K562 (cell line): Measurements from ENCODE around the gene USP5. TPM values are rescaled to one million over a fixed set of nuclear protein-coding genes. Genes with fewer than 3 reads are reported as not detected.
A peak's percentile ranks its signal among the peaks of the same experiment; 100 is the strongest.

Experiments used
- CBFA2T3 ChIP-seq: fragments of 450-650 bp; IDR thresholded peaks from 2 replicates; pipeline ENCODE4 v1.6.1; 2017
- DMBX1 ChIP-seq: fragments of 250-450 bp; sonication (Bioruptor Pico); IDR thresholded peaks from 2 replicates; pipeline ENCODE4 v1.8.0; 2022; ENCODE audit warnings: inconsistent platforms, mild to moderate bottlenecking, moderate library complexity, borderline replicate concordance
- EP400 ChIP-seq: fragments of 450-650 bp; IDR thresholded peaks from 2 replicates; pipeline ENCODE4 v1.6.1; 2017; ENCODE audit warnings: antibody characterized with exemption, mild to moderate bottlenecking, moderate library complexity
- L3MBTL2 ChIP-seq: fragments of 450-650 bp; IDR thresholded peaks from 2 replicates; pipeline ENCODE4 v1.6.1; 2016; ENCODE audit warnings: mild to moderate bottlenecking, moderate library complexity
- SMAD4 ChIP-seq: fragments of 250-450 bp; sonication (Bioruptor Pico); conservative IDR thresholded peaks from 2 replicates; pipeline ENCODE4 v1.8.0; 2021; ENCODE audit warnings: inconsistent platforms, mild to moderate bottlenecking, moderate library complexity
- polyA plus RNA-seq, 8 experiments: library from polyadenylated mRNA; depleted of rRNA in 4 of 8; stranded (reverse) in 5 of 8; unstranded in 3 of 8; fragments of >200 nt; fragmentation: Nextera tagmentation in 2 of 8; fragmentation: Illumina TruSeq in 1 of 8; extraction: Ambion mirVana in 2 of 8; extraction: Trizol in 1 of 8; gene quantifications; 2 replicates each; pipeline versions ENCODE4 v1.2.1 to v1.2.3, GENCODE V29; 2011 to 2014; ENCODE audit warnings: inconsistent platforms in 1 of 8, missing spikeins in 1 of 8
- total RNA-seq, 7 experiments: library from RNA; depleted of rRNA in 6 of 7; stranded (reverse); fragments of >200 nt in 6 of 7; fragmentation: Illumina TruSeq in 2 of 7; extraction: Trizol in 2 of 7; gene quantifications; 2 replicates each; pipeline versions ENCODE4 v1.2.1 to v1.2.3, GENCODE V29; 2011 to 2021; ENCODE audit warnings: low replicate concordance in 1 of 7
- TF ChIP-seq, protein P1 (sequence below): fragments of 450-650 bp; IDR thresholded peaks from 2 replicates; pipeline ENCODE4 v1.6.1; 2017; ENCODE audit warnings: antibody characterized with exemption, mild to moderate bottlenecking
- TF ChIP-seq, protein P2 (sequence below): sonication (generic); formaldehyde crosslinking; IDR thresholded peaks from 2 replicates; pipeline ENCODE4 v1.9.0; 2022; ENCODE audit warnings: mild to moderate bottlenecking, missing genetic modification reagents
- TF ChIP-seq, protein P3 (sequence below), 2 experiments: fragments of 450-650 bp; conservative IDR thresholded peaks; 2 replicates each; pipeline ENCODE4 v1.6.1; 2017; ENCODE audit warnings: mild to moderate bottlenecking in 2 of 2, moderate library complexity in 2 of 2

Gene USP5
- total and polyA plus RNA-seq, 9 of the 15 experiments (the other 6 are each of a cell fraction or from before 2014, with no cell fraction given) = 1.4 to 107 (median 48.6) TPM

DNA sequence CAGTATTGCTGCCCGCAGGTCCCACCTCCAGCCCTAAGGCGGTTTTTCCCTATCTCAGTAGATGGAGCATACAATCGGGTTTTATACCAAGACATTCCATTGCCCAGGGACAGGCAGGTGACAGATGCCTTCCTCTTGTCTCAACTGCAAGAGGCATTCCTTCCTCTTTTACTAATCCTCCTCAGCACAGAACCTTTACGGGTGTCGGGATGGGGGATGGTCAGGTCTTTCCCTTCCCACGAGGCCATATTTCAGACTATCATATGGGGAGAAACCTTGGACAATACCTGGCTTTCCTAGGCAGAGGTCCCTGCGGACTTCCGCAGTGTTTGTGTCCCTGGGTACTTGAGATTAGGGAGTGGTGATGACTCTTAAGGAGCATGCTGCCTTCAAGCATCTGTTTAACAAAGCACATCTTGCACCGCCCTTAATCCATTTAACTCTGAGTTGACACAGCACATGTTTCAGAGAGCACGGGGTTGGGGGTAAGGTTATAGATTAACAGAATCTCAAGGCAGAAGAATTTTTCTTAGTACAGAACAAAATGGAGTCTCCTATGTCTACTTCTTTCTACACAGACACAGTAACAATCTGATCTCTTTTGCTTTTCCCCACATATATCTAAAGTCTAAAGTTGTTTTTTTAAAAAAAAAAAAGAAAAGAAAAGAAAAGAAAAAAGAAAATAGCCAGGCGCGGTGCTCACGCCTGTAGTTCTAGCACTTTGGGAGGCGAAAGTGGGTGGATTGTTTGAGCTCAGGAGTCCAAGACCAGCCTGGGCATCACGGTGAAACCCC, 34.5 kb downstream of the USP5 start (continued):
- TF ChIP-seq DMBX1 (CRISPR knock-in tag) (peak; percentile 54; the same call in 1 of the 2 replicates), SMAD4 (CRISPR knock-in tag) (0 out of 2 replicates have a peak, but pooled peaks have one; percentile 20), CBFA2T3 (0 out of 2 replicates have a peak, but pooled peaks have one; percentile 38), L3MBTL2 (peak; percentile 36; the same call in 1 of the 2 replicates), EP400 (peak; percentile 24; the same call in 1 of the 2 replicates)
- TF ChIP-seq, protein P1, sequence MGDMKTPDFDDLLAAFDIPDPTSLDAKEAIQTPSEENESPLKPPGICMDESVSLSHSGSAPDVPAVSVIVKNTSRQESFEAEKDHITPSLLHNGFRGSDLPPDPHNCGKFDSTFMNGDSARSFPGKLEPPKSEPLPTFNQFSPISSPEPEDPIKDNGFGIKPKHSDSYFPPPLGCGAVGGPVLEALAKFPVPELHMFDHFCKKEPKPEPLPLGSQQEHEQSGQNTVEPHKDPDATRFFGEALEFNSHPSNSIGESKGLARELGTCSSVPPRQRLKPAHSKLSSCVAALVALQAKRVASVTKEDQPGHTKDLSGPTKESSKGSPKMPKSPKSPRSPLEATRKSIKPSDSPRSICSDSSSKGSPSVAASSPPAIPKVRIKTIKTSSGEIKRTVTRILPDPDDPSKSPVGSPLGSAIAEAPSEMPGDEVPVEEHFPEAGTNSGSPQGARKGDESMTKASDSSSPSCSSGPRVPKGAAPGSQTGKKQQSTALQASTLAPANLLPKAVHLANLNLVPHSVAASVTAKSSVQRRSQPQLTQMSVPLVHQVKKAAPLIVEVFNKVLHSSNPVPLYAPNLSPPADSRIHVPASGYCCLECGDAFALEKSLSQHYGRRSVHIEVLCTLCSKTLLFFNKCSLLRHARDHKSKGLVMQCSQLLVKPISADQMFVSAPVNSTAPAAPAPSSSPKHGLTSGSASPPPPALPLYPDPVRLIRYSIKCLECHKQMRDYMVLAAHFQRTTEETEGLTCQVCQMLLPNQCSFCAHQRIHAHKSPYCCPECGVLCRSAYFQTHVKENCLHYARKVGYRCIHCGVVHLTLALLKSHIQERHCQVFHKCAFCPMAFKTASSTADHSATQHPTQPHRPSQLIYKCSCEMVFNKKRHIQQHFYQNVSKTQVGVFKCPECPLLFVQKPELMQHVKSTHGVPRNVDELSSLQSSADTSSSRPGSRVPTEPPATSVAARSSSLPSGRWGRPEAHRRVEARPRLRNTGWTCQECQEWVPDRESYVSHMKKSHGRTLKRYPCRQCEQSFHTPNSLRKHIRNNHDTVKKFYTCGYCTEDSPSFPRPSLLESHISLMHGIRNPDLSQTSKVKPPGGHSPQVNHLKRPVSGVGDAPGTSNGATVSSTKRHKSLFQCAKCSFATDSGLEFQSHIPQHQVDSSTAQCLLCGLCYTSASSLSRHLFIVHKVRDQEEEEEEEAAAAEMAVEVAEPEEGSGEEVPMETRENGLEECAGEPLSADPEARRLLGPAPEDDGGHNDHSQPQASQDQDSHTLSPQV = peak; percentile 83
- TF ChIP-seq, protein P2, sequence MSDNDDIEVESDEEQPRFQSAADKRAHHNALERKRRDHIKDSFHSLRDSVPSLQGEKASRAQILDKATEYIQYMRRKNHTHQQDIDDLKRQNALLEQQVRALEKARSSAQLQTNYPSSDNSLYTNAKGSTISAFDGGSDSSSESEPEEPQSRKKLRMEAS (CRISPR knock-in tag) = peak; percentile 23; the same call in 1 of the 2 replicates
- TF ChIP-seq, protein P3, sequence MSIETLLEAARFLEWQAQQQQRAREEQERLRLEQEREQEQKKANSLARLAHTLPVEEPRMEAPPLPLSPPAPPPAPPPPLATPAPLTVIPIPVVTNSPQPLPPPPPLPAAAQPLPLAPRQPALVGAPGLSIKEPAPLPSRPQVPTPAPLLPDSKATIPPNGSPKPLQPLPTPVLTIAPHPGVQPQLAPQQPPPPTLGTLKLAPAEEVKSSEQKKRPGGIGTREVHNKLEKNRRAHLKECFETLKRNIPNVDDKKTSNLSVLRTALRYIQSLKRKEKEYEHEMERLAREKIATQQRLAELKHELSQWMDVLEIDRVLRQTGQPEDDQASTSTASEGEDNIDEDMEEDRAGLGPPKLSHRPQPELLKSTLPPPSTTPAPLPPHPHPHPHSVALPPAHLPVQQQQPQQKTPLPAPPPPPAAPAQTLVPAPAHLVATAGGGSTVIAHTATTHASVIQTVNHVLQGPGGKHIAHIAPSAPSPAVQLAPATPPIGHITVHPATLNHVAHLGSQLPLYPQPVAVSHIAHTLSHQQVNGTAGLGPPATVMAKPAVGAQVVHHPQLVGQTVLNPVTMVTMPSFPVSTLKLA (conservative IDR thresholded peaks at IDR 0.05) = peak in 1 of 2 experiments; percentile 55; a peak in 3 of 4 replicates
